HepG2 (cell line): ENCODE results near the gene MRPL48. TPM values are rescaled to one million over a fixed set of nuclear protein-coding genes. Genes with fewer than 3 reads are reported as not detected.
A peak's percentile ranks its signal among the peaks of the same experiment; 100 is the strongest.

ENCODE experiments used
- GABPA ChIP-seq, 2 experiments: IDR thresholded peaks; 2 replicates each; pipeline ENCODE4 v1.6.1; 2011 to 2016; ENCODE audit warnings: low read depth in 2 of 2, low read length in 1 of 2, missing biosample characterization in 1 of 2, missing genetic modification characterization in 1 of 2
- HNF4A ChIP-seq: sonication (generic); formaldehyde crosslinking; IDR thresholded peaks from 2 replicates; pipeline ENCODE4 v1.4.0; 2020; ENCODE audit warnings: missing genetic modification reagents
- HOXA7 ChIP-seq: sonication (generic); formaldehyde crosslinking; IDR thresholded peaks from 2 replicates; pipeline ENCODE4 v1.8.1; 2022; ENCODE audit warnings: mild to moderate bottlenecking, missing genetic modification reagents, moderate library complexity
- KDM6A ChIP-seq: IDR thresholded peaks from 2 replicates; pipeline ENCODE4 v1.6.1; 2016; ENCODE audit warnings: low read depth
- KLF12 ChIP-seq: sonication (generic); formaldehyde crosslinking; IDR thresholded peaks from 2 replicates; pipeline ENCODE4 v1.4.0; 2020; ENCODE audit warnings: missing genetic modification reagents, borderline replicate concordance
- MTA3 ChIP-seq: sonication (generic); formaldehyde crosslinking; IDR thresholded peaks from 2 replicates; pipeline ENCODE4 v1.4.0; 2020; ENCODE audit warnings: missing genetic modification reagents
- NFKB2 ChIP-seq: sonication (generic); formaldehyde crosslinking; IDR thresholded peaks from 2 replicates; pipeline ENCODE4 v1.4.0; 2020; ENCODE audit warnings: missing genetic modification reagents, borderline replicate concordance
- REL ChIP-seq: sonication (generic); formaldehyde crosslinking; conservative IDR thresholded peaks from 2 replicates; pipeline ENCODE4 v1.8.0; 2022; ENCODE audit warnings: mild to moderate bottlenecking, missing genetic modification reagents, moderate library complexity
- RFX5 ChIP-seq: IDR thresholded peaks from 2 replicates; pipeline ENCODE4 v1.6.1; 2011; ENCODE audit warnings: low read depth, low read length, improper control_type of control experiment
- SALL2 ChIP-seq: sonication (generic); formaldehyde crosslinking; IDR thresholded peaks from 2 replicates; pipeline ENCODE4 v1.8.1; 2023; ENCODE audit warnings: mild to moderate bottlenecking, missing genetic modification reagents, inconsistent platforms
- SCMH1 ChIP-seq: sonication (generic); formaldehyde crosslinking; IDR thresholded peaks from 2 replicates; pipeline ENCODE4 v1.9.0; 2021; ENCODE audit warnings: missing genetic modification reagents, mild to moderate bottlenecking, borderline replicate concordance
- SSRP1 ChIP-seq: IDR thresholded peaks from 2 replicates; pipeline ENCODE4 v1.6.1; 2016; ENCODE audit warnings: control low read depth
- WIZ ChIP-seq: sonication (generic); formaldehyde crosslinking; IDR thresholded peaks from 2 replicates; pipeline ENCODE4 v1.5.1; 2020; ENCODE audit warnings: mild to moderate bottlenecking, missing genetic modification reagents
- ZFP41 ChIP-seq: sonication (generic); formaldehyde crosslinking; IDR thresholded peaks from 2 replicates; pipeline ENCODE4 v1.4.0; 2020; ENCODE audit warnings: mild to moderate bottlenecking, missing genetic modification reagents, borderline replicate concordance
- ZFP62 ChIP-seq: sonication (generic); formaldehyde crosslinking; IDR thresholded peaks from 2 replicates; pipeline ENCODE4 v1.4.0; 2020; ENCODE audit warnings: missing genetic modification reagents
- ZMYM4 ChIP-seq: sonication (generic); formaldehyde crosslinking; IDR thresholded peaks from 2 replicates; pipeline ENCODE4 v1.8.1; 2023; ENCODE audit warnings: mild to moderate bottlenecking, missing genetic modification reagents
- ZNF10 ChIP-seq: sonication (generic); formaldehyde crosslinking; IDR thresholded peaks from 2 replicates; pipeline ENCODE4 v1.4.0; 2020; ENCODE audit warnings: mild to moderate bottlenecking, low read depth, missing genetic modification reagents, borderline replicate concordance
- ZNF3 ChIP-seq: IDR thresholded peaks from 2 replicates; pipeline ENCODE4 v1.7.0; 2017; ENCODE audit warnings: inconsistent platforms
- ZNF326 ChIP-seq: sonication (generic); formaldehyde crosslinking; IDR thresholded peaks from 2 replicates; pipeline ENCODE4 v1.4.0; 2020; ENCODE audit warnings: missing genetic modification reagents, borderline replicate concordance
- ZNF460 ChIP-seq: sonication (generic); formaldehyde crosslinking; IDR thresholded peaks from 2 replicates; pipeline ENCODE4 v1.5.1; 2020; ENCODE audit warnings: missing genetic modification reagents, mild to moderate bottlenecking, borderline replicate concordance
- polyA plus RNA-seq, 8 experiments: library from polyadenylated mRNA; depleted of rRNA in 3 of 8; stranded (reverse) in 7 of 8; unstranded in 1 of 8; fragments of >200 nt; fragmentation: Illumina TruSeq in 4 of 8; extraction: Trizol in 4 of 8; gene quantifications; 2 replicates each; pipeline versions ENCODE4 v1.2.1 to v1.2.3, GENCODE V29; 2011 to 2016; ENCODE audit warnings: low read depth in 4 of 8, missing spikeins in 1 of 8, mixed read lengths in 1 of 8; ENCODE audit not compliant: insufficient read depth in 1 of 8
- total RNA-seq, 5 experiments: library from RNA; depleted of rRNA; stranded (reverse); fragments of >200 nt; fragmentation: Illumina TruSeq; extraction: Trizol; gene quantifications; 2 replicates each; pipeline ENCODE4 v1.2.3, GENCODE V29; 2016; ENCODE audit warnings: low read depth in 1 of 5
- TF ChIP-seq, protein P1 (sequence below): sonication (generic); formaldehyde crosslinking; conservative IDR thresholded peaks from 2 replicates; pipeline ENCODE4 v1.8.1; 2023; ENCODE audit warnings: missing genetic modification reagents
- TF ChIP-seq, protein P2 (sequence below), 2 experiments: fragments of 450-650 bp in 1 of 2; sonication (generic) in 1 of 2; formaldehyde crosslinking; IDR thresholded peaks; 2 replicates each; pipeline versions ENCODE4 v1.5.0 to v1.8.0; 2020 to 2022; ENCODE audit warnings: mild to moderate bottlenecking in 1 of 2, missing genetic modification reagents in 1 of 2
- TF ChIP-seq, protein P3 (sequence below): sonication (generic); formaldehyde crosslinking; IDR thresholded peaks from 2 replicates; pipeline ENCODE4 v1.8.0; 2022; ENCODE audit warnings: mild to moderate bottlenecking, missing genetic modification reagents
- TF ChIP-seq, protein P4 (sequence below): IDR thresholded peaks from 2 replicates; pipeline ENCODE4 v1.4.0; 2020; ENCODE audit warnings: mild to moderate bottlenecking, missing genetic modification reagents

The MRPL48 gene
- total and polyA plus RNA-seq, 2 of the 13 experiments (the other 11 are each of a cell fraction or from before 2014, with no cell fraction given), result 61.2 to 67.9 TPM

DNA sequence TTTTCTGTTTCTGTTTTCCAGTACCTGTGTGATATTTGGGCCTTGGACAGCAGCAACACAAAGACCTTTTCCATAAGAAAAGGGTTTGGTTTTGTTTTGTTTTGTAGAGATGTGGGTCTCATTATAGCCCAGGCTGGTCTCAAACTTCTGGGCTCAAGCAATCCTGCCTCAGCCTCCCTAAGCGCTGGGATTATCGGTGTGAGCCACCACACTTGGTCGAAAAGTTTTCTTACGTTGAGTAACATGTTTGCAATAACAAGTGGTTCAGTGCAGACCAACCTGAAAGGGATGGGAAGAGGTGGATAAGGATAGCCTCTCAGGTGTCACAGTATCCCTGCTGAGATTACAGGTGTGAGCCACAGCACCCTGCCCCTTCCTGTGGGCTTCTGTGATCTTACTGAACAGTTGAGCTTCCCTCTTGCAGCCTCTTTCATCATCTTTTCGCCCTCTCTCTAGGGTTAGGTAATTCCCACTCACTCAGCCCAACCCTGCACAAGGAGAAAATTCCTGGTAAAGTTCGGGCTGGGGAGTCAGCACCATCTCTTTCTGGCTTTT lies 3.5 kb upstream of the MRPL48 start (continued):
- TF ChIP-seq, protein P1, sequence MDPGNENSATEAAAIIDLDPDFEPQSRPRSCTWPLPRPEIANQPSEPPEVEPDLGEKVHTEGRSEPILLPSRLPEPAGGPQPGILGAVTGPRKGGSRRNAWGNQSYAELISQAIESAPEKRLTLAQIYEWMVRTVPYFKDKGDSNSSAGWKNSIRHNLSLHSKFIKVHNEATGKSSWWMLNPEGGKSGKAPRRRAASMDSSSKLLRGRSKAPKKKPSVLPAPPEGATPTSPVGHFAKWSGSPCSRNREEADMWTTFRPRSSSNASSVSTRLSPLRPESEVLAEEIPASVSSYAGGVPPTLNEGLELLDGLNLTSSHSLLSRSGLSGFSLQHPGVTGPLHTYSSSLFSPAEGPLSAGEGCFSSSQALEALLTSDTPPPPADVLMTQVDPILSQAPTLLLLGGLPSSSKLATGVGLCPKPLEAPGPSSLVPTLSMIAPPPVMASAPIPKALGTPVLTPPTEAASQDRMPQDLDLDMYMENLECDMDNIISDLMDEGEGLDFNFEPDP, result no peak
- TF ChIP-seq ZFP41 (CRISPR knock-in tag) (no peak), REL (CRISPR knock-in tag) (no peak), SALL2 (CRISPR knock-in tag) (no peak), KLF12 (CRISPR knock-in tag) (no peak), HNF4A (peak; percentile 27; the same call in 1 of the 2 replicates), SCMH1 (CRISPR knock-in tag) (no peak), ZNF3 (CRISPR knock-in tag) (no peak), KDM6A (CRISPR knock-in tag) (no peak), NFKB2 (CRISPR knock-in tag) (no peak), MTA3 (CRISPR knock-in tag) (no peak), WIZ (CRISPR knock-in tag) (0 out of 2 replicates have a peak, but pooled peaks have one; percentile 39), ZMYM4 (CRISPR knock-in tag) (0 out of 2 replicates have a peak, but pooled peaks have one; percentile 29), ZFP62 (CRISPR knock-in tag) (no peak), HOXA7 (CRISPR knock-in tag) (no peak), GABPA (IDR thresholded peaks at IDR 0.05; ENCODE audit: low read depth, low read length) (no peak), GABPA (CRISPR knock-in tag; IDR thresholded peaks at IDR 0.05; ENCODE audit: low read depth) (peak; percentile 61; the same call in 1 of the 2 replicates), SSRP1 (CRISPR knock-in tag) (no peak), RFX5 (no peak), ZNF10 (CRISPR knock-in tag) (no peak), ZNF460 (CRISPR knock-in tag) (peak; percentile 57; the same call in 1 of the 2 replicates), ZNF326 (CRISPR knock-in tag) (no peak)
- TF ChIP-seq, protein P2, sequence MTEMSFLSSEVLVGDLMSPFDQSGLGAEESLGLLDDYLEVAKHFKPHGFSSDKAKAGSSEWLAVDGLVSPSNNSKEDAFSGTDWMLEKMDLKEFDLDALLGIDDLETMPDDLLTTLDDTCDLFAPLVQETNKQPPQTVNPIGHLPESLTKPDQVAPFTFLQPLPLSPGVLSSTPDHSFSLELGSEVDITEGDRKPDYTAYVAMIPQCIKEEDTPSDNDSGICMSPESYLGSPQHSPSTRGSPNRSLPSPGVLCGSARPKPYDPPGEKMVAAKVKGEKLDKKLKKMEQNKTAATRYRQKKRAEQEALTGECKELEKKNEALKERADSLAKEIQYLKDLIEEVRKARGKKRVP (CRISPR knock-in tag; IDR thresholded peaks at IDR 0.05), result peak; percentile 88 to 100
- TF ChIP-seq, protein P3, sequence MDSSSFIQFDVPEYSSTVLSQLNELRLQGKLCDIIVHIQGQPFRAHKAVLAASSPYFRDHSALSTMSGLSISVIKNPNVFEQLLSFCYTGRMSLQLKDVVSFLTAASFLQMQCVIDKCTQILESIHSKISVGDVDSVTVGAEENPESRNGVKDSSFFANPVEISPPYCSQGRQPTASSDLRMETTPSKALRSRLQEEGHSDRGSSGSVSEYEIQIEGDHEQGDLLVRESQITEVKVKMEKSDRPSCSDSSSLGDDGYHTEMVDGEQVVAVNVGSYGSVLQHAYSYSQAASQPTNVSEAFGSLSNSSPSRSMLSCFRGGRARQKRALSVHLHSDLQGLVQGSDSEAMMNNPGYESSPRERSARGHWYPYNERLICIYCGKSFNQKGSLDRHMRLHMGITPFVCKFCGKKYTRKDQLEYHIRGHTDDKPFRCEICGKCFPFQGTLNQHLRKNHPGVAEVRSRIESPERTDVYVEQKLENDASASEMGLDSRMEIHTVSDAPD (CRISPR knock-in tag), result no peak
- TF ChIP-seq, protein P4, sequence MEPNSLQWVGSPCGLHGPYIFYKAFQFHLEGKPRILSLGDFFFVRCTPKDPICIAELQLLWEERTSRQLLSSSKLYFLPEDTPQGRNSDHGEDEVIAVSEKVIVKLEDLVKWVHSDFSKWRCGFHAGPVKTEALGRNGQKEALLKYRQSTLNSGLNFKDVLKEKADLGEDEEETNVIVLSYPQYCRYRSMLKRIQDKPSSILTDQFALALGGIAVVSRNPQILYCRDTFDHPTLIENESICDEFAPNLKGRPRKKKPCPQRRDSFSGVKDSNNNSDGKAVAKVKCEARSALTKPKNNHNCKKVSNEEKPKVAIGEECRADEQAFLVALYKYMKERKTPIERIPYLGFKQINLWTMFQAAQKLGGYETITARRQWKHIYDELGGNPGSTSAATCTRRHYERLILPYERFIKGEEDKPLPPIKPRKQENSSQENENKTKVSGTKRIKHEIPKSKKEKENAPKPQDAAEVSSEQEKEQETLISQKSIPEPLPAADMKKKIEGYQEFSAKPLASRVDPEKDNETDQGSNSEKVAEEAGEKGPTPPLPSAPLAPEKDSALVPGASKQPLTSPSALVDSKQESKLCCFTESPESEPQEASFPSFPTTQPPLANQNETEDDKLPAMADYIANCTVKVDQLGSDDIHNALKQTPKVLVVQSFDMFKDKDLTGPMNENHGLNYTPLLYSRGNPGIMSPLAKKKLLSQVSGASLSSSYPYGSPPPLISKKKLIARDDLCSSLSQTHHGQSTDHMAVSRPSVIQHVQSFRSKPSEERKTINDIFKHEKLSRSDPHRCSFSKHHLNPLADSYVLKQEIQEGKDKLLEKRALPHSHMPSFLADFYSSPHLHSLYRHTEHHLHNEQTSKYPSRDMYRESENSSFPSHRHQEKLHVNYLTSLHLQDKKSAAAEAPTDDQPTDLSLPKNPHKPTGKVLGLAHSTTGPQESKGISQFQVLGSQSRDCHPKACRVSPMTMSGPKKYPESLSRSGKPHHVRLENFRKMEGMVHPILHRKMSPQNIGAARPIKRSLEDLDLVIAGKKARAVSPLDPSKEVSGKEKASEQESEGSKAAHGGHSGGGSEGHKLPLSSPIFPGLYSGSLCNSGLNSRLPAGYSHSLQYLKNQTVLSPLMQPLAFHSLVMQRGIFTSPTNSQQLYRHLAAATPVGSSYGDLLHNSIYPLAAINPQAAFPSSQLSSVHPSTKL, result peak; percentile 71
